RWPE2 (cell line): ENCODE results near the gene SPIC.

ENCODE experiments used
- ATAC-seq: fragments of 200-7000 bp; cut with Tn5 transposase; 3 replicates; pipeline ENCODE4 v1.9.1; 2021; ENCODE audit warnings: low read depth
- DNase-seq: peaks from one replicate; pipeline ENCODE4 v3.0.0-alpha.2; 2020; ENCODE audit warnings: low spot score
- H3K27ac ChIP-seq: fragments of 450-650 bp; 2 replicates; pipeline ENCODE4 v1.5.1; 2017; ENCODE audit warnings: mild to moderate bottlenecking; ENCODE audit not compliant: poor library complexity, severe bottlenecking
- H3K27me3 ChIP-seq: fragments of 250-450 bp; sonication (Bioruptor Pico); 2 replicates; pipeline ENCODE4 v1.5.1; 2021; ENCODE audit warnings: mild to moderate bottlenecking, moderate library complexity; ENCODE audit not compliant: insufficient read depth, poor library complexity, severe bottlenecking
- H3K36me3 ChIP-seq: fragments of 250-450 bp; sonication (Bioruptor Pico); 2 replicates; pipeline ENCODE4 v1.5.1; 2020; ENCODE audit warnings: low read depth, mild to moderate bottlenecking, moderate library complexity
- H3K4me1 ChIP-seq: fragments of 250-450 bp; sonication (Bioruptor Pico); 2 replicates; pipeline ENCODE4 v1.5.1; 2021; ENCODE audit warnings: mild to moderate bottlenecking, moderate library complexity; ENCODE audit not compliant: insufficient read depth, poor library complexity, severe bottlenecking
- H3K4me3 ChIP-seq: fragments of 250-450 bp; sonication (Bioruptor Pico); 2 replicates; pipeline ENCODE4 v1.5.1; 2021; ENCODE audit warnings: mild to moderate bottlenecking, moderate library complexity; ENCODE audit not compliant: severe bottlenecking
- H3K9me3 ChIP-seq: fragments of 250-450 bp; sonication (Bioruptor Pico); 2 replicates; pipeline ENCODE4 v1.5.1; 2021; ENCODE audit warnings: mild to moderate bottlenecking, moderate library complexity; ENCODE audit not compliant: severe bottlenecking
- CTCF ChIP-seq: fragments of 450-650 bp; IDR thresholded peaks from one replicate; pipeline ENCODE4 v1.5.1; 2017; ENCODE audit warnings: mild to moderate bottlenecking, moderate library complexity; ENCODE audit not compliant: poor library complexity, severe bottlenecking

Gene SPIC

GRCh38 chr12:101474248-101474647 lies 888 bp upstream of the SPIC start:
- ATAC-seq = no peak

GRCh38 chr12:101475751-101476305 lies 692 bp downstream of the SPIC start:
- no peak for TF ChIP-seq CTCF
- no peaks in the 10 kb centered on the region for H3K36me3 ChIP-seq
- DNase-seq (no peak), ATAC-seq (no peak)
- H3K4me3 ChIP-seq = no peak overlapping the region
- H3K27ac ChIP-seq = no peak overlapping the region
- H3K4me1 ChIP-seq = no peaks in the 10 kb centered on the region
- H3K27me3 ChIP-seq = no peaks in the 10 kb centered on the region
- no peaks in the 10 kb centered on the region for H3K9me3 ChIP-seq

More at GRCh38 chr12:101474248-101474647, 888 bp upstream of the SPIC start:
- TF ChIP-seq CTCF = no peak
- Histone ChIP-seq H3K9me3 (no peaks in the 10 kb centered on the region), H3K27me3 (no peaks in the 10 kb centered on the region), H3K27ac (no peak overlapping the region), H3K36me3 (no peaks in the 10 kb centered on the region), H3K4me1 (no peaks in the 10 kb centered on the region), H3K4me3 (no peak overlapping the region)
- DNase-seq = no peak

- H3K36me3 ChIP-seq = no peaks in the 10 kb centered on the region
- H3K4me1 ChIP-seq = no peaks in the 10 kb centered on the region
- no peaks in the 10 kb centered on the region for H3K9me3 ChIP-seq
- no peak for DNase-seq
- TF ChIP-seq CTCF = no peak
- no peaks in the 10 kb centered on the region for H3K27me3 ChIP-seq
- no peak overlapping the region for H3K27ac ChIP-seq
- no peak for ATAC-seq
- H3K4me3 ChIP-seq = no peak overlapping the region
Observed at GRCh38 chr12:101480849-101481248, 5.7 kb downstream of the SPIC start.

GRCh38 chr12:101485021-101485420 lies 9.9 kb downstream of the SPIC start:
- DNase-seq (no peak), ATAC-seq (no peak)
- no peak for TF ChIP-seq CTCF
- no peak overlapping the region for H3K4me3 ChIP-seq
- no peak overlapping the region for H3K27ac ChIP-seq
- no peaks in the 10 kb centered on the region for H3K27me3 ChIP-seq
- H3K9me3 ChIP-seq = no peaks in the 10 kb centered on the region
- no peaks in the 10 kb centered on the region for H3K36me3 ChIP-seq
- H3K4me1 ChIP-seq = no peaks in the 10 kb centered on the region

- ATAC-seq (no peak), DNase-seq (no peak)
- Histone ChIP-seq H3K9me3 (no peaks in the 10 kb centered on the region), H3K36me3 (no peaks in the 10 kb centered on the region), H3K27me3 (no peaks in the 10 kb centered on the region), H3K4me3 (no peak overlapping the region), H3K4me1 (no peaks in the 10 kb centered on the region), H3K27ac (no peak overlapping the region)
- TF ChIP-seq CTCF = no peak
Observed at GRCh38 chr12:101488469-101488868, 13.3 kb downstream of the SPIC start.
